HL-60 (cell line): ENCODE results near the gene CRTC3.

Source experiments
- DNase-seq, 2 experiments: peaks; one replicate each; pipeline ENCODE4 v3.0.0-alpha.2; 2010 to 2020; ENCODE audit warnings: low read depth in 1 of 2, low spot score in 1 of 2
- H3K27ac ChIP-seq: fragments of 250-450 bp; sonication (Bioruptor Pico); replicated peaks from 2 replicates; pipeline ENCODE4 v1.5.1; 2020; ENCODE audit warnings: mild to moderate bottlenecking, moderate library complexity
- H3K27me3 ChIP-seq: fragments of 250-450 bp; sonication (Bioruptor Pico); 2 replicates; pipeline ENCODE4 v1.5.1; 2021; ENCODE audit warnings: mild to moderate bottlenecking, moderate library complexity; ENCODE audit not compliant: insufficient read depth, poor library complexity, severe bottlenecking
- H3K4me3 ChIP-seq: replicated peaks from 2 replicates; pipeline ENCODE4 v1.5.1; 2011; ENCODE audit warnings: mild to moderate bottlenecking, control low read depth, low read length; ENCODE audit not compliant: insufficient read depth
- GABPA ChIP-seq: IDR thresholded peaks from 2 replicates; pipeline ENCODE4 v1.6.1; 2012; ENCODE audit warnings: low read depth
- POLR2AphosphoS5 ChIP-seq: IDR thresholded peaks from 2 replicates; pipeline ENCODE4 v1.6.1; 2012; ENCODE audit warnings: low read depth
- SPI1 ChIP-seq: IDR thresholded peaks from 2 replicates; pipeline ENCODE4 v1.6.1; 2012; ENCODE audit warnings: low read depth, mild to moderate bottlenecking, borderline replicate concordance
- TF ChIP-seq, protein P1 (sequence below): IDR thresholded peaks from 2 replicates; pipeline ENCODE4 v1.6.1; 2012; ENCODE audit warnings: low read depth; ENCODE audit not compliant: insufficient replicate concordance
- TF ChIP-seq, protein P2 (sequence below): IDR thresholded peaks from one replicate; pipeline ENCODE4 v1.5.1; 2011; ENCODE audit warnings: low read length, control low read depth, inconsistent platforms; ENCODE audit not compliant: insufficient read depth

Gene CRTC3

GRCh38 chr15:90679959-90680358 is 150.2 kb downstream of the CRTC3 start:
- Histone ChIP-seq H3K27ac (no peak overlapping the region), H3K4me3 (no peak overlapping the region), H3K27me3 (no peaks in the 10 kb centered on the region)
- TF ChIP-seq, protein P1, sequence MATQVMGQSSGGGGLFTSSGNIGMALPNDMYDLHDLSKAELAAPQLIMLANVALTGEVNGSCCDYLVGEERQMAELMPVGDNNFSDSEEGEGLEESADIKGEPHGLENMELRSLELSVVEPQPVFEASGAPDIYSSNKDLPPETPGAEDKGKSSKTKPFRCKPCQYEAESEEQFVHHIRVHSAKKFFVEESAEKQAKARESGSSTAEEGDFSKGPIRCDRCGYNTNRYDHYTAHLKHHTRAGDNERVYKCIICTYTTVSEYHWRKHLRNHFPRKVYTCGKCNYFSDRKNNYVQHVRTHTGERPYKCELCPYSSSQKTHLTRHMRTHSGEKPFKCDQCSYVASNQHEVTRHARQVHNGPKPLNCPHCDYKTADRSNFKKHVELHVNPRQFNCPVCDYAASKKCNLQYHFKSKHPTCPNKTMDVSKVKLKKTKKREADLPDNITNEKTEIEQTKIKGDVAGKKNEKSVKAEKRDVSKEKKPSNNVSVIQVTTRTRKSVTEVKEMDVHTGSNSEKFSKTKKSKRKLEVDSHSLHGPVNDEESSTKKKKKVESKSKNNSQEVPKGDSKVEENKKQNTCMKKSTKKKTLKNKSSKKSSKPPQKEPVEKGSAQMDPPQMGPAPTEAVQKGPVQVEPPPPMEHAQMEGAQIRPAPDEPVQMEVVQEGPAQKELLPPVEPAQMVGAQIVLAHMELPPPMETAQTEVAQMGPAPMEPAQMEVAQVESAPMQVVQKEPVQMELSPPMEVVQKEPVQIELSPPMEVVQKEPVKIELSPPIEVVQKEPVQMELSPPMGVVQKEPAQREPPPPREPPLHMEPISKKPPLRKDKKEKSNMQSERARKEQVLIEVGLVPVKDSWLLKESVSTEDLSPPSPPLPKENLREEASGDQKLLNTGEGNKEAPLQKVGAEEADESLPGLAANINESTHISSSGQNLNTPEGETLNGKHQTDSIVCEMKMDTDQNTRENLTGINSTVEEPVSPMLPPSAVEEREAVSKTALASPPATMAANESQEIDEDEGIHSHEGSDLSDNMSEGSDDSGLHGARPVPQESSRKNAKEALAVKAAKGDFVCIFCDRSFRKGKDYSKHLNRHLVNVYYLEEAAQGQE, result no peak
- TF ChIP-seq POLR2AphosphoS5, result no peak
- TF ChIP-seq, protein P2, sequence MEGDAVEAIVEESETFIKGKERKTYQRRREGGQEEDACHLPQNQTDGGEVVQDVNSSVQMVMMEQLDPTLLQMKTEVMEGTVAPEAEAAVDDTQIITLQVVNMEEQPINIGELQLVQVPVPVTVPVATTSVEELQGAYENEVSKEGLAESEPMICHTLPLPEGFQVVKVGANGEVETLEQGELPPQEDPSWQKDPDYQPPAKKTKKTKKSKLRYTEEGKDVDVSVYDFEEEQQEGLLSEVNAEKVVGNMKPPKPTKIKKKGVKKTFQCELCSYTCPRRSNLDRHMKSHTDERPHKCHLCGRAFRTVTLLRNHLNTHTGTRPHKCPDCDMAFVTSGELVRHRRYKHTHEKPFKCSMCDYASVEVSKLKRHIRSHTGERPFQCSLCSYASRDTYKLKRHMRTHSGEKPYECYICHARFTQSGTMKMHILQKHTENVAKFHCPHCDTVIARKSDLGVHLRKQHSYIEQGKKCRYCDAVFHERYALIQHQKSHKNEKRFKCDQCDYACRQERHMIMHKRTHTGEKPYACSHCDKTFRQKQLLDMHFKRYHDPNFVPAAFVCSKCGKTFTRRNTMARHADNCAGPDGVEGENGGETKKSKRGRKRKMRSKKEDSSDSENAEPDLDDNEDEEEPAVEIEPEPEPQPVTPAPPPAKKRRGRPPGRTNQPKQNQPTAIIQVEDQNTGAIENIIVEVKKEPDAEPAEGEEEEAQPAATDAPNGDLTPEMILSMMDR, result no peak
- no peak for TF ChIP-seq GABPA
- no peak for TF ChIP-seq SPI1
- no peak for DNase-seq

GRCh38 chr15:90680371-90680935 is 150.7 kb downstream of the CRTC3 start:
- no peaks in the 10 kb centered on the region for H3K27me3 ChIP-seq
- no peak overlapping the region for H3K4me3 ChIP-seq
- TF ChIP-seq, protein P2, result no peak
- TF ChIP-seq, protein P1, result no peak
- TF ChIP-seq SPI1, result no peak
- no peak for TF ChIP-seq POLR2AphosphoS5
- no peak for TF ChIP-seq GABPA
- no peak overlapping the region for H3K27ac ChIP-seq
- no peak for DNase-seq

DNA sequence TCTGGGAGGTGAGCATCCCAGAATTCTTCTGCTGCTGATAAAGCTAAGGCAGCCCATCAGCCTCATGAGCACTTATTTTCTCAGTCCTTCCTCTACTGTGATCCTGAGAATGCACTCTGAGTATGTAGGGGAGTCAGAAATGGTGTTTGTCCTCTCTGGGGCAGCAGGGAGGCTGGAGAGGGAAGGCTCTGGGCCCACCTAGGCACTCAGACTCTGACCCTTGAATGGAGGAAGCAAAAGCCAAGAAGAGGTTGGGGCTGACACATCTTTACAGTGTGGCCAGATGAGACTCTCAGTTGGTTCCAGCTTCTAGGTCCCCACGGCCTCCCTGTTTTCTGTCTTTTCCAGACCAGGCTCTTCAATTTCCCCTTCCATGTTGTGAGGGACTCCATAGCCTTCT is 151.3 kb downstream of the CRTC3 start:
- Histone ChIP-seq H3K4me3 (no peak overlapping the region), H3K27me3 (no peaks in the 10 kb centered on the region), H3K27ac (no peak overlapping the region)
- no peak for DNase-seq
- TF ChIP-seq SPI1, result no peak
- TF ChIP-seq POLR2AphosphoS5, result no peak
- no peak for TF ChIP-seq GABPA
- TF ChIP-seq, protein P2, result no peak
- TF ChIP-seq, protein P1, result no peak
